ENCODE data around the gene KCNQ1. TPM values are rescaled to one million over a fixed set of nuclear protein-coding genes. Genes with fewer than 3 reads are reported as not detected.

Gene KCNQ1
- total and polyA plus RNA-seq, 2 donors (not counting 3 experiments of a cell fraction or from before 2014, with no cell fraction given), result 0.07 to 0.09 TPM

DNA sequence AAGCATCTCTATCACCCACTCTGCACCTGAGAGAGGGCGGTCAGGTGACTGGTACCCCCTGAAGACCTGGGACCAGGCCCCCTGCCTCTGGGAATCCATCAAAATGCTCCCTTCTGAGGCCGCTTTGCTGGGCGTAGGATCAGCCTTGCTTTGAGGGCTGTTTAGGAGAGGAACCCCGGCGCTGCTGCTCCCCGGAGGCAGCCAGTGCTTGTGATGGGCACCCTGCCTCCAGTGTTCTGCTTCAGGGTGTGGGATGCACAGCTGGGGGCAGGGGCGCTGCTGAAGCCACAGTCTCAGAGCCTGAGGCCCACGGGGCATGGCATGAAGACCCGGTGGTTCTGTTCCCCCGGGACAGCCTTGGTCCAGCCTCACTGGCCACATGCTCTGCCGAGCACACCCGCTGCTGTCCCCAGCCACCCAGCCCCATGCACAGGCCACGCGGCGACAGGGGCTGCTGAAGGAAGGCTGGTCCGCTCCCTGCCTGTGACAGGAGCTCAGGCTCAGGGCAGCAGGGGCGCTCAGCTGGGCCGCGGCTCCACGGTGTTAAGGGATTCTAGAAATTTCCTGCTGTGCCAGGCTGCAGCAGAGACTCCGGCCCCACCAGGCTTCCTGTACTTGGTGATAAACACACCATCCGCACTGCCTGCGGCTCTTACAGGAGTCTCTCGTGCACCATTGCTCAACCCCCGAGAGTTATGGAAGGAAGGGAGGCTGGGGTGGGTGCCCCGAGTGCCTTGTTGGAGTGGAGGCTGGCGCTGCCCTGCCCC is 91.0 kb downstream of the KCNQ1 start:
- Histone ChIP-seq H3K4me3 (replicated peaks in 1 of 3; ENCODE audit: insufficient read depth in 1 of 3, low read depth in 1 of 3, low read length in 3 of 3) (no peak overlapping the region), H3K36me3 (ENCODE audit: control insufficient read depth in 2 of 2, extremely low read depth in 1 of 2, insufficient read depth in 2 of 2, low read length in 2 of 2) (no peaks in the 10 kb centered on the region), H3K27ac (ENCODE audit: insufficient read depth, low read depth, low read length) (no peak overlapping the region), H3K9ac (replicated peaks; ENCODE audit: extremely low read depth, insufficient read depth, low read length) (no peak overlapping the region), H3K4me1 (ENCODE audit: control insufficient read depth, extremely low read depth, insufficient read depth, low read length) (peaks cover 9% of the 10 kb centered on the region), H2AFZ (ENCODE audit: low read depth, low read length) (no peak overlapping the region), H3K9me1 (replicated peaks; ENCODE audit: control insufficient read depth, extremely low read depth, insufficient read depth, low read length) (no peaks in the 10 kb centered on the region), H3K79me2 (ENCODE audit: control insufficient read depth, insufficient read depth, low read length) (no peaks in the 10 kb centered on the region), H3K4me2 (ENCODE audit: insufficient read depth, low read length) (no peak overlapping the region), H3K9me3 (replicated peaks; ENCODE audit: control insufficient read depth, insufficient read depth, low read length) (no peaks in the 10 kb centered on the region), H3K27me3 (ENCODE audit: control insufficient read depth in 2 of 2, insufficient read depth in 2 of 2, low read length in 2 of 2) (no peaks in the 10 kb centered on the region), H4K20me1 (replicated peaks; ENCODE audit: control insufficient read depth, extremely low read depth, insufficient read depth, low read length) (no peaks in the 10 kb centered on the region)
- intact Hi-C loops (cut with micrococcal nuclease) (loop anchor here (10.0 kb wide), 2 partner anchors 459 to 559 kb away; partner anchors contain the start of gene NAP1L4), dilution Hi-C loops (cut with MboI; ENCODE audit: extremely low pct_ligation_motif_present, low sequenced_read_pairs) (no loop called here)
- no TSS peak for BruUV-seq (replicated peaks)
- DNase-seq (ENCODE audit: low read depth, low spot score) (no peak), FAIRE-seq (no peak)
- TF ChIP-seq MAX (IDR thresholded peaks at IDR 0.05; ENCODE audit: insufficient read depth, insufficient read length) (no peak), FOS (IDR thresholded peaks at IDR 0.05; ENCODE audit: borderline replicate concordance, insufficient read depth, low read length) (no peak), JUN (IDR thresholded peaks at IDR 0.05; ENCODE audit: borderline replicate concordance, insufficient read depth, insufficient read length, low read depth) (no peak), MYC (IDR thresholded peaks at IDR 0.05; ENCODE audit: low read depth, low read length) (no peak), POLR2A (IDR thresholded peaks at IDR 0.05; ENCODE audit: low read depth, low read length) (no peak), EZH2 (IDR thresholded peaks at IDR 0.05; ENCODE audit: borderline replicate concordance, low read depth, low read length, severe bottlenecking) (no peak), GATA2 (IDR thresholded peaks at IDR 0.05; ENCODE audit: insufficient read depth, insufficient read length, low read depth, low read length) (no peak), CTCF (IDR thresholded peaks at IDR 0.05; ENCODE audit: extremely low read depth in 1 of 2, insufficient read depth in 1 of 2, low read depth in 1 of 2, low read length in 2 of 2) (no peak), POLR2AphosphoS5 (IDR thresholded peaks at IDR 0.05; ENCODE audit: insufficient read depth, low read depth, low read length) (no peak)
- POLR2A ChIA-PET, result no interaction called here
- CTCF ChIA-PET, result interaction anchor here (1.2 to 8.5 kb wide), 3 partner anchors 8 to 350 kb away, joined by 3 to 711 read pairs (median 3); partner anchors contain the start of gene CDKN1C
